LoVo (cell line): ENCODE measurements around the gene DNM3.
A peak's percentile ranks its signal among the peaks of the same experiment; 100 is the strongest.

ENCODE experiments used
- DNase-seq: peaks from one replicate; pipeline ENCODE4 v3.0.0-alpha.2; 2016; ENCODE audit warnings: low spot score

DNM3 gene

GRCh38 chr1:171817511-171818265, 23.6 kb upstream of the DNM3 start:
- peak; percentile 69 for DNase-seq

- no peak for DNase-seq
Measured at GRCh38 chr1:171819946-171820345, 21.4 kb upstream of the DNM3 start.

- DNase-seq: no peak
Measured at GRCh38 chr1:171826973-171827372, 14.3 kb upstream of the DNM3 start.

- DNase-seq: no peak
Measured at GRCh38 chr1:171828794-171829193, 12.5 kb upstream of the DNM3 start.

GRCh38 chr1:171833091-171833825, 8.0 kb upstream of the DNM3 start:
- DNase-seq: no peak

GRCh38 chr1:171834821-171835220, 6.5 kb upstream of the DNM3 start:
- DNase-seq: no peak

- DNase-seq: no peak
Measured at GRCh38 chr1:171835891-171836290, 5.4 kb upstream of the DNM3 start.

GRCh38 chr1:171841931-171842761, 848 bp downstream of the DNM3 start:
- no peak for DNase-seq

- DNase-seq: no peak
Measured at GRCh38 chr1:171844381-171844780, 3.1 kb downstream of the DNM3 start.

GRCh38 chr1:171845998-171846397, 4.7 kb downstream of the DNM3 start:
- DNase-seq: no peak

- no peak for DNase-seq
Measured at GRCh38 chr1:171849245-171849898, 8.1 kb downstream of the DNM3 start.

- DNase-seq: no peak
Measured at GRCh38 chr1:171850651-171851350, 9.5 kb downstream of the DNM3 start.

GRCh38 chr1:171852272-171852671, 11.0 kb downstream of the DNM3 start:
- DNase-seq: no peak

GRCh38 chr1:171855381-171855780, 14.1 kb downstream of the DNM3 start:
- DNase-seq: no peak

- DNase-seq: no peak
Measured at GRCh38 chr1:171858696-171859095, 17.4 kb downstream of the DNM3 start.

GRCh38 chr1:171860696-171861095, 19.4 kb downstream of the DNM3 start:
- no peak for DNase-seq

GRCh38 chr1:171863531-171863930, 22.2 kb downstream of the DNM3 start:
- no peak for DNase-seq

GRCh38 chr1:171864308-171864707, 23.0 kb downstream of the DNM3 start:
- DNase-seq: no peak

- DNase-seq: no peak
Measured at GRCh38 chr1:171865106-171865505, 23.8 kb downstream of the DNM3 start.

GRCh38 chr1:171867236-171867635, 25.9 kb downstream of the DNM3 start:
- DNase-seq: no peak

- peak; percentile 15 for DNase-seq
Measured at GRCh38 chr1:171868217-171868803, 27.0 kb downstream of the DNM3 start.
